Anterior cingulate cortex (tissue), 58 donors: Measurements from ENCODE around the gene HIRA.
"Not testable (repeated sequence)": the region's sequence is repeated elsewhere in the genome, so short reads cannot be mapped to it uniquely, and the experiment has no call there.

ENCODE experiments used
- DNase-seq, 58 donors: peaks; one replicate each; lab custom pipeline; 2025; lab: John Stamatoyannopoulos, UW

The HIRA gene

DNA sequence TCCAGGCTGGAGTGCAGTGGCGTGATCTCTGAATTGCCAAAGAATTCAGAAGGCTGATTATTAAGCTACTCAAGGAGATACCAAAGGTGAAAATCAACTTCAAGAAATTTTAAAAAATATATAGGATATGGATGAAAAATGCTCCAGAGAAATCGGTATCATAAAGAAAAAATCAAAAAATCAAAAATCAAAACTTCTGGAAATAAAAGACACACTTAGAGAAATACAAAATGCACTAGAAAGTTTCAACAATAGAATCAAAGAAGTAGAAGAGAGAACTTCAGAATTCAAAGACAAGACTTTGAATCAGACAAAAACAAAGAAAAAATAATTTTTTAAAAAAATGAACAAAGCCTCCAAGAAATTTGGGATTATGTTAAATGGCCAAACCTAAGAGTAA lies 94.4 kb downstream of the HIRA start:
- DNase-seq, result no peak

DNA sequence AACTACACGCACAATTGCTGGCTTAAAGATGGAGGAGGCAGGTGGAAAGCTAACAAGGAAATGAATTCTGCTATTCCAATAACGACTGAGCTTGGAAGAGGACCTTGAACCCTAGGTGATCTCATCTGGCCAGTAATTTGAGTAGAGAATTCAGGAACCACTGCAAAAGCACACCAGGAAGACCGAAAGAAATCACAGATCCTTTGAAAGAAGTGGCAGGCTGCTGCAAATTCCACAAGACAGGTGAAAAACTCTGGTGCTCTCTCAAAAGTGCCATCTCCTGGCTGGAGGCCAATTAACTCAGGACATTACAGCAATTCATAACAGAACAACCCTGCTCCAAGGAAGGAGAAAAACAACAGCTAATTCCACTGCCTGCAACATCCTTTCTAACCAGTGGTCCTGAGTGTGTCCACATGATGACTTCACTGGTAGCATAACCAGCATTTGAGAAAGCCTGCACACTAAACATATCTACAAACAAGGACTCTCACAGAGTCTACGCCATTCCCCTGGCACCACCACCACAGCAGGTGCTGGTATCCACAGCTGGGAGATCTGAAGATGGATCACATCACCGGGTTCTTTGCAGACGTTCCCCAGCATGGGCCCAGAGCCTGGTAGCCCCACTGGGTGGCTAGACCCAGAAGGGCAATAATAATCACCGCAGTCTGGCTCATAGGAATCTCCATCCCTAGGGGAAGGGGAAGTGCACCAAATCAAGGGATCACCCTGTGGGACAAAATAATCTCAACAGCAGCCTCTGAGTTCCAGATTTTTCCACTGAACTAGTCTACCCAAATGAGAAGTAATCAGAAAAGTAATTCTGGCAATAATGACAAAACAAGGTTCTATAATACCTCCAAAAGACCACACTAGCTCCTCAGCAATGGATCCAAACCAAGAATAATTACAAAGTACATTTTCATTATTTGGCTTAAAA lies 95.1 kb downstream of the HIRA start:
- no peak for DNase-seq

DNA sequence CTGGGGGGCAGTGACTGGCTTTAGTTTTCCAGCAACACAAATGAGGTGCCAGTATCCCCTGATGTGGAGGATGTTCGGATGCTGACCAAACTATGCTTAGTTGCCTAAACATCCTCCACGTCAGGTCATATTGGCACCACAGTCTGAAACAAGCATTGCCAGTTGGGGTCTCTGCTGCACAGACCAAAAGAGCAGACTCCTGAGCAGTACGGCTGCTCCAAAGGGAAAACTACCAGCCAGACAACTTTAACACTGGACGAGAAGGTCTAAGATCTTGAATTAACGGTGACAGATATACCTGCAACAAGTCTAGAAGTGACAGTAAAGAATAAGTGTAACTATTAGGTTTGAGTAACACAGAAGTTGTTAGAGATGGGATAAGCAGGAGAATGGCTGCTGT lies 99.6 kb downstream of the HIRA start:
- no peak for DNase-seq

DNA sequence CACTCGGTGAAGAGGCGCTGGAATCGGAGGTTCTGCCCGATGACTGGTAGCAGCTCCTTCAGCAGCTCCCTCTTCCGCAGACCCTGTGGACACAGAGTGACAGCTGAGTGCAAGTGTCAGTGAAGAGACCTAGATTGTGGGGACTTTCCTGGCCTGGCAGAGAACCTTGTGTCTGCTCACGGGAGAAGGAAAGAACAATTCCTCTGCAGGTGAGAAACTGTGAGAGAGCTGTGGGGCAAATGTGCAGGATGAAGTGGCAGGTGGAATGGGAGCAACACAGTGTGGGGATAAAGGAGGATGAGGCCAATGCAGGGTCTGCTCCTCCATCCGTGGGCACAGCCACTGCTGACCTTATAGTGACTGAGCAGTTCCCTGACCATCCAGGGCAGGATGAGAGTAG lies 100.1 kb downstream of the HIRA start:
- no peak for DNase-seq

DNA sequence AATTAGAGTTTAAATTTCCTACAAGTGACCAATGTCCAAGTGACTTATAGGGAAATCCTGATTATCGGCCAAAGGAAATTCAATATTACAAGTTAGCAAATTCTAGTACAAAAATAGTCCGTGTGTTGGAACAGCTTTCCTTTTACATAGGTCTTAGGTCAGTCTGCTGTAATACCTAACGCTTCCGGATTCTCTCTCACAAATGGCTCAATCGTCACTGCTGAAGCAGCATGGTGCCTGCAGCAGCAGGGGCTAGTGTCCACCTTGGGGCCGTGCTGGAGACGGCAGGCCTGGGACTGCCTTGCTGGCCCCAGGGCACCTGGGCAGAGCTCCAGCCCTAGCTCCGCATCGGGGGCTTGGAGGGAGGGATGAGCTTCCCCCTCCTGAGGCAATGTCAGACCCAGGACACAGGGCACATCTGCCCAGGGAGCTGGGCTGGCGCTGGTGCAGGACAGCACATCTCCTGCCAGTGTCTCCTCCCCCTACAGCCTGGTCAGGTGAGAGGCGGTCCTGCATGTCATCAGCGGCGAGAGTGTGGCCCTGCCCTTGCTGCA lies 100.6 kb downstream of the HIRA start:
- DNase-seq, result no peak

DNA sequence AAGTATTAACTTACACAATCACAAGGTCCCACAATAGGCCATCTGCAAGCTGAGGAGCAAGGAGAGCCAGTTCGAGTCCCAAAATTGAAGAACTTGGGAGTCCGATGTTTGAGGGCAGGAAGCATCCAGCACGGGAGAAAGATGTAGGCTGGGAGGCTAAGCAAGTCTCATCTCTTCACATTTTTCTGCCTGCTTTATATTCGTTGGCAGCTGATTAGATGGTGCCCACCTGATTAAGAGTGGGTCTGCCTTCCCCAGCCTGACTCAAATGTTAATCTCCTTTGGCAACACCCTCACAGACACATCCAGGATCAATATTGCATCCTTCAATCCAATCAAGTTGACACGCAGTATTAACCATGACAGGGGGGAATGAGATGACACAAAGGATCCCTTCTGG lies 101.3 kb downstream of the HIRA start:
- DNase-seq, result not testable (repeated sequence)

DNA sequence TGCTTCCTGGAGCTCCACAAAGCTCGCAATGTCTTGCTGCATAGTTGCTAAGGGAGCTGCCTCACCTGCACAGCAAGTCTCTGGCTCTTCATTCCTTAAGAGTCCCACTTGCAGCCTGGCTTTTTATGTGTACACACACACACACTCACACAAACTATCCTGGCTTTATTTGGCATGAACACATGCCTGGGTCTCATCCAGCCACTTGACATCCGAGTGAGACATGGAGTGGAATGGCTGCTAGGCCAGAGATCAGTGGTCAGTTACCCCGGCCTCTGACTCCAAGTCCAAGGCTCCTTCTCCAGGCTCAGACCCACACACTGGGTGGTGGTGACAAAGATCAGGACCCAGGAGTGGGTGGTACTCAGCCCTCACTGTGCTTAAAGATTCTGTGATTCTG lies 102.1 kb downstream of the HIRA start:
- no peak for DNase-seq

DNA sequence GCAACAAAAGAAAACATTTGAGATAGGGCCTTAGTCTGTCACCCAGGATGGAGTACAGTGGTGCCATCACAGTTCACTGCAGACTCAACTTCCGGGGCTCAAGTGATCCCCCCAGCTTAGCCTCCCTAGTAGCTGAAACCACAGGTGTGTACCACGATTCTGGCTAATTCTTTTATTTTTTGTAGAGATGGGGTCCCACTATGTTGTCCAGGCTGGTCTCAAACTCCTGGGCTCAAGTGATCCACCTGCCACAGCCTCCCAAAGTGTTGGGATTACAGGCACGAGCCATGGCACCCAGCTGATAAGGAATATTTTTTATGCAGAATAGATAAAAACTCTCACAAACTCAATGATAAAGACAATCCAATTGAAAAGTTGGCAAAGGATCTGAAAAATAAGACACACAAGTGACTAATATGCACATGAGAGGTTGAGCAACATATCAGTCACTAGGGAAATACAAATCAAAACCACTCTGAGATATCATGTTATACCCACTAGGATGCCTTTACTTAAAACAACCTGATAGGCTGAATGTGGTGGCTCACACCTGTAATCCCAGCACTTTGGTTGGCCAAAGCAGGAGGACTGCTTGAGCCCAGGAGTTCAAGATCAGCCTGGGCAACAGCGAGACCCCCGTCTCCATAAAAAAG lies 106.1 kb downstream of the HIRA start:
- no peak for DNase-seq

DNA sequence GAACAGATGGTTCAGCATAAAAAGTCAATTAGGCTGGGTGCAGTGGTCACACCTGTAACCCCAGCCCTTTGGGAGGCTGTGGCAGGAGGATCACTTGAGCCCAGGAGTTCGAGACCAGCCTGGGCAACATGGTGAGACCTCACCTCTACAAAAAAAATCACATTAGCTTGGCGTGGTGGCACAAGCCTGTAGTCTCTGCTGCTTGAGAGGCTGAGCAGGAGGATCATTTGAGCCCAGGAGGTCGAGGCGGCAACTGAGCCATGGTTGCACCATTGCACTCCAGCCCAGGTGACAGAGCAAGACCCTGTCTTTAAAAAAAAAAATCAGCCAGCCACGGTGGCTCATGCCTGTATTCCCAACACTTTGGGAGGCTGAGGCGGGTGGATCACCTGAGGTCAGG lies 108.1 kb downstream of the HIRA start:
- DNase-seq, result not testable (repeated sequence)

DNA sequence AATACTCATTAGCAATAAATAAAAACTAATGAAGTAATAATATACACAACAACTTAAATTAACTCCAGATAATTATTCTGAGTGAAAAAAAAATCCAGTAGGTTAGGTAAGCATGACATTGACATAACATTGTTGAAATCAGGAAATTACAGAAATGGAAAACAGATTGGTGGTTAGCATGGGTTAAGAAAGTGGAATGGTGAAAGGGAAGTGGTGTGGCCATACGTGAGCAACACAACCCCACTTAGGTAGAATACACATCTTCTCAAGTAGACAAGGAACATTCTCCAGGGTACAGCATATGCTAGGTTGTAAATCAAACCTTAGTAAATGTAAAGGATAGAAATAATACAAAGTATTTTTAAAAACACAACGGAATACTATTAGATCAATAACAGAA lies 109.8 kb downstream of the HIRA start:
- DNase-seq, result no peak

DNA sequence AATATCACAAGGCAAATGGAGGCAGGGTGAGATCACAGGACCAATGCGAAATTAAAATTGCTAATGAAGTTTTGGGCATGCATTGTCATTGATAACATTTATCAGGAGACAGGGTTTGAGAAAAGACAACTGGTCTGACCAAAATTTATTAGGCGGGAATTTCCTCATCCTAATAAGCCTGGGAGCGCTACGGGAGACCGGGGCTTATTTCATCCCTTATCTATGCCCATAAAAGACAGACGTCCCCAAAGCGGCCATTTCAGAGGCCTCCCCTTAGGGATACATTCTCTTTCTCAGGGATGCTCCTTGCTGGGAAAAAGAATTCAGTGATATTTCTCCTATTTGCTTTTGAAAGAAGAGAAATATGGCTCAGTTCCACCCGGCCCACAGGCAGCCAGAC lies 111.4 kb downstream of the HIRA start:
- not testable (repeated sequence) for DNase-seq

DNA sequence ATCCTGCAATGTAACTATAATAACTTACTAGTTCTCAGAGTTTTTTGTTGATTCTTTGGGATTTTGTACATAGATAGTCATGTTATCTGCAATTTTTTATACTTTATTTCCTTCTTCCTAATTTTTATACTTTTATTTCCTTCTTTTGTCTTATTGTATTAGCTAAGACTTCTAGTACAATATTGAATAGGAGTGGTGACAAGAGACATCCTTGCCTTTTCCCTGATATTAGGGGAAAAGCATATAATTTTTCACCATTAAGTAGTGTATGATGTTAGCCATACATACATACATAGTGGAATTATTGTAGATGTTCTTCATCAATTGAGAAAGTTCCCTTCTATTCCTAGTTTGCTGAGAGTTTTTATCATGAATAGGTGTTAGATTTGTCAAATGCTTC lies 112.3 kb downstream of the HIRA start:
- DNase-seq, result no peak

DNA sequence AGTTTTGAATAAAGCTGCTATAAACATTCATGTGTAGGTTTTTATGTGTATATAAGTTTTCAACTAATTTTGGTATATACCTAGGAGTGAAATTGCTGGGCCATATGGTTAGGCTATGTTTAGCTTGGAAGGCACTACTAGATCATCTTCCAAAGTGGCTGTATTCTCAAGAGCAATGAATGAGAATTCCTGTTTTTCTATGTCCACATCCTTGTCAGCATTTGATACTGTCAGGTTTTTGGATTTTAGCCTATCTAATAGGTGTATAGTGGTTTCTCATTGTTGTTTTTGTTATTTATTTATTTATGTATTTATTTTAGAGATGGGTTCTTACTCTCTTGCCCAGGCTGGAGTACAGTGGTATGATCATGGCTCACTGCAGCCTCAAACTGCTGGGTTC lies 113.7 kb downstream of the HIRA start:
- DNase-seq, result no peak

DNA sequence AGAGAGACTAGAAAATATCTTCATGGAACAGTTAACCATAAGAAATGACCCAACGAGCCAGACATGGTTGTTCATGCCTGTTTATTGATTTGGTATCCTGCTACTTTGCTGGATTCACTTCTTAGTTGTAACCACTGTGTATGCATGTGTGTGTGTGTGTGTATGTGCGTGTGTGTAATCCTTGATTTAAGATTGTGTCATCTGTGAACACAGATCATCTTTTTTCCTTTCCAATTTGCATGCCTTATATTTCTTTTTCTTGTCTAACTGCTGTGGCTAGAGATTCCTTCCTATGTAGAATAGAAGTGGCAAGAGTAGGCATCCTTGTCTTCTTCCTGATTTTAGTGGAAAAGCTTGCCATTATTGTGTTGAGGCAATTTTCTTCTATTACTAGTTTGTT lies 123.7 kb downstream of the HIRA start:
- no peak for DNase-seq

DNA sequence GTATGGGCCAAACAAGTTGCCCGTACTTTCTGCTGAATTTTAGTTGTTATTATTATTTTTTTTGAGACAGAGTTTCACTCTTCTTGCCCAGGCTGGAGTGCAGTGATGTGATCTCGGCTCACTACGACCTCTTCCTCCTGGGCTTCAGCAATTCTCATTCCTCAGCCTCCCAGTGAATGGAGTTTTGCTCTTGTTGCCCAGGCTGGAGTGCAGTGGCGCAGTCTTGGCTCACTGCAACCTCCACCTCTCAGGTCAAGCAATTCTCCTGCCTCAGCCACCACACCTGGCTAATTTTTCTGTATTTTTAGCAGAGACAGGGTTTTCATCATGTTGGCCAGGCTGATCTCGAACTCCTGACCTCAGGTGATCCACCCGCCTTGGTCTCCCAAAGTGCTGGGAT lies 125.0 kb downstream of the HIRA start:
- not testable (repeated sequence) for DNase-seq

DNA sequence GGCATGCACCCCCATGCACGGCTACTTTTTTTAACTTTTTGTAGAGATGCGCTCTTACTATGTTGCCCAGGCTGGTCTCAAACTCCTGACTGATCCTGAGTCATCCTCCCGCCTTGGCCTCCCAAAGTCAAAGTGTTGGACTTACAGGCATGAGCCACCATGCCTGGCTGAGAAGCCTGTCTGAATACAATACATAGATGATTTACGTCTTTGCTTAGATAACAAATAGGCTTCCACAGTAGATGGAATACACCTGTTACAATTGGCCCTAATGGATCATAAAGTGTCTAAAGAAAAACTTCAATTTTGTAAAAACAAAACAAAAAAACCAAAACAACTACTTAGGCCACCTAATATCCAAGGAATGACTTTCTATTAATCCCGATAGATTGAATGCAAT lies 127.0 kb downstream of the HIRA start:
- DNase-seq, result no peak

DNA sequence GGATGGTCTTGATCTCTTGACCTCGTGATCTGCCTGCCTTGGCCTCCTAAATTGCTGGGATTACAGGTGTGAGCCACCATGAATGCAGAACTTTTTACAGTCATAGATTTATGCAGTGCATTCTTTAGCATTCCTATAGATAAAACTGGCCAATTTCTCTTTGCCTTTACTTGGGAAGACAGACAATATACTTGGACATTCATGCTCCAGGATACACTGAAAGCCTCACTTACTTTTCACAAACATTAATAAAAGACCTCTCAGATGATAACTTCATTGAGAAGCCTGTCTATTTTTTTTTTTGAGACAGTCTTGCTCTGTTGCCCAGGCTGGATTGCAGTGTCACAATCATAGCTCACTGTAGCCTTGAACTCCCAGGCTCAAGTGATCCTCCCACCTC lies 127.7 kb downstream of the HIRA start:
- no peak for DNase-seq

DNA sequence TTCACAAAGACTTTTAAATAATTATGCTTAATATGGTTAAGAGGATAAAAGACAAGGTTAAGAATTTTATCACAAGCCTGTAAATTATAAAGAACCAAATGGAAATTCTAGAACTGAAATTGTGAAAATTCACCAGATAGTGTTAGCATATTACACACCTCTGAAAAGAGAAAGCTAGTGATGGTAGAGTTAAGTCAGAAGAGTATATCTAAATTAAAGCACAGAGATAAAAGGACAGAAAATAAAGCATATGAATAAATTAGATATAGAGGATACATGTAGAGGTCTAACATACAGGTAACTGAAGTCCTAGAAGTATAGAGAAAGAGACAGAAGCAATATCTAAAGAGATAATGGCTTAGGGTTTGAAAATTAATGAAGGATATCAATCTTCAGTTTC lies 135.8 kb downstream of the HIRA start:
- no peak for DNase-seq

DNA sequence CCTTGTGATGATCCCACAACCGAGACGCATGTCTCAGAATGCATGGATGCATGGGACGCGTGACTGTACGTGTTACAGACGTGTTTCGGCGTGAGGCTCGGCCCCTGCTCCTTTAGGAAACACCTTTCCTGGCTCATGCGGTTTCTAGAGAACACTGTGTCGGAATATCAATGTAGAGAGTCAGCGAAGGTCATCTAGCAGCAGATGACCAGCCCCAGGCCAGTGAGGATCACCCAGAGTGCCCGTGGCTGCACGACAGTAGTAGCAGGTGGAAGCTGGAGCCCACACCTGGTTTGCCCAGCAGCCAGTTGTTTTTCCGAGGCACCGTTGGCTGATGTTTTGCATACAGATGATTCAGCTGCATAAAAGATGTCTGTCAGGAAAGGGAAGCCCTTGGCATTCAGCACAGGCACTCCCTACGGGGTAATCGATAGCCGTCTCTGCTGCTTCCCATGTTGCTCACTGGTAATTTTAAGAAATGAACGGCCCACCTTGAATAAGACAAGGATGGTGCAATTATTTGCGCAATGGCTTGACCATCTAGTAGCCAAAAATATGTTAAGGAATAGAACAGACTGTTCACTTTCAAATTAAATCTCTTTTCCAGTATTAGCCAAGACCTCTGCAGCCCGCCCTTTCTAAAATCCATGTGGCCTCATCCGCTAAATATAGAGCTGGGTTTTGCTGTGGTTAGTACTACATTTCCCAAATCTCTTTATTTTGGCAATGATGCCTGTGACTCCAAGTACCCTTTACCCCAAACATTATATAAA lies 138.9 kb downstream of the HIRA start:
- DNase-seq, result peak in 1 of 58 donors; percentile 6

DNA sequence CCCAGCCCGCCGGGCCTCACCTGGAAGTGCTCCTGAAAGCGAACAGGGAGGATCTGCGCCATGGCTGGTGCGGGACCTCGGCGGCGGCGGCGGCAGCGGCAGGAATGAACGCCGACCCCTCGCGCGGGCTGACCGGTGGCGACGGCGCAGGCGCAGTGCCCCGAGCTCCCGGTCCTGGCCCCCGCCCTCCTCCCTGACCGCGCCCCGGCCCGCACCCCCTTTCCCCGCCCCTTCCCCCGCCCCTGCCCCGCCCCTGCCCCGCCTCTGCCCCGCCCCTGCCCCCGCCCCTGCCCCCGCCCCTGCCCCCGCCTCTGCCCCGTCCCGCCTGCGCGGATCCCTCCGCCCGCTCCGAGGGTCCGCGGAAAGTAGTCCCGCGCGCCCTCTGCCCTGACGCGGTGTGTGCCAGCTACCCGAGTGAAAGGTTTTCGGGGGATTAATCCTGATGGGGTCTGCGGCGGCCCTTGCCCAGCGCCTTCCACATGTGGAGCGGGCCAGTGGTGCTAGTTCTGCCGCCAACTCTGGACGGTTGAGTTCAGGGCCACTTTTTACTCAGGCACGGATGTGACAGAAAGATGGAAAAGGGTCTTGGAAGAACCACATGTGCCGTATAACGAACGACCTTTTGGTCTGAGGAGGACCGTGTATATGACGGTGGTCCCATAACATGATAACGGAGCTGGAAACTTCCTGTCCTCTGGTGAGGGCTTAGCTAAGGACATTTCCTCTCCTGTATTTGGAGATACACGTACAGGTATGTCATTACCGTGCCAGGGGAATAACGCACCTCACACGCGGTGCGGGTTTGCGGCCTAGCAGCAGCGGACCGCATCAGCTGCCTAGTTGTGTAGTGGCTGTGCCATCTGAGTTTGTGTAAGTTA lies 139.7 kb downstream of the HIRA start, which contains the start of gene CLTCL1:
Gene CLTCL1, minus strand, starts transcription at position 140 of the 878 bp plus-strand sequence. Its CDS starts 78 bp downstream, at position 62.
- DNase-seq, result peak in 53 of 58 donors; percentile 16 to 86 (median 64)
